ENCODE results near the gene MRPL20.

DNA sequence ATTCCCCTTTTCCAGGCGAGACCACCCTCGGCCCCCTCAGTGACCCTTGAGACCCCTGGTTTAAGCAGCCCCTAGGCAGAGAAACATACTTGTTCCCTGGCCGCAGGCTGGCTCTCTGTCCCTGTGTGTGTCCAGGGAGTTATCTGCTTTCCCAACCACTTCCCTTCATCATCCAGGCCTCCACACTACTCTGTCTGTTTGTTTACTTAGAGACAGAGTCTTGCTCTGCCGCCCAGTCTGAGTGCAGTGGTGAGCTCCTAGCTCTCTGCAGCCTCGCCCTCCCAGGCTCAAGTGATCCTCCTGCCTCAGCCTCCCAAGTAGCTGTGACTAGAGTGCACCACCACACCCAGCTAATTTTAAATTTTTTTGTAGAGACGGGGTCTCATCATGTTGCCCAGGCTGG, 22.6 kb upstream of the MRPL20 start:
- TF ChIP-seq CTCF (IDR thresholded peaks at IDR 0.05; ENCODE audit: poor library complexity, severe bottlenecking) = no peak
- no peak for TF ChIP-seq POLR2AphosphoS5 (IDR thresholded peaks at IDR 0.05)
- TF ChIP-seq EP300 (conservative IDR thresholded peaks at IDR 0.05; ENCODE audit: poor library complexity, severe bottlenecking) = no peak

Data from neural cell (in vitro differentiated cells).